HEK293T (cell line): ENCODE results near the gene NDUFC1.

Source experiments
- BHLHE40 ChIP-seq: fragments of 450-650 bp; IDR thresholded peaks from 2 replicates; pipeline ENCODE4 v1.6.1; 2016; ENCODE audit warnings: mild to moderate bottlenecking, moderate library complexity, borderline replicate concordance
- ELF4 ChIP-seq: fragments of 450-650 bp; IDR thresholded peaks from 2 replicates; pipeline ENCODE4 v1.6.1; 2017; ENCODE audit warnings: antibody characterized with exemption
- FOXM1 ChIP-seq: fragments of 450-650 bp; IDR thresholded peaks from 2 replicates; pipeline ENCODE4 v1.6.1; 2017; ENCODE audit warnings: mild to moderate bottlenecking, borderline replicate concordance
- HDGF ChIP-seq: fragments of 450-650 bp; IDR thresholded peaks from 2 replicates; pipeline ENCODE4 v1.6.1; 2017; ENCODE audit warnings: antibody characterized with exemption, borderline replicate concordance
- LEF1 ChIP-seq: fragments of 450-650 bp; IDR thresholded peaks from 2 replicates; pipeline ENCODE4 v1.6.1; 2017; ENCODE audit warnings: mild to moderate bottlenecking, borderline replicate concordance
- SP1 ChIP-seq: fragments of 450-650 bp; IDR thresholded peaks from 2 replicates; pipeline ENCODE4 v1.6.1; 2017
- TF ChIP-seq, protein P1 (sequence below): fragments of 450-650 bp; IDR thresholded peaks from 2 replicates; pipeline ENCODE4 v1.6.1; 2016

DNA sequence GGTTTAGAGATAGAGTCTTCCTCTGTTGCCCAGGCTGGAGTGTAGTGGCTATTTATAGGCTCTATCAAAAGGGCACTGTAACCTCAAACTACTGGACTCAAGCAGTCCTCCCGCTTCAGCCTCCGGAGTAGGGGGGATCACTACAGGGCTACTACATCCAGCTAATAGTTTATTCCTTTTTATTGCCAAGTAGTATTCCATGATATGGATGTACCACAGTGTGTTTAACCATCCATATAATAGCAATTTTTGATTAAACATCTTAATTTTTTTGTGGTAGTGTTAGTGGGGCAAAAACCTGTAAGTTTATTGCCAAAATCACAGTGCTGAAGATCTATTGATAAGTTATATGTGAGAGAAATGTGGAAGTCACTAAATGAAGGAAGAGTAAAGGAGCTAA, 2.6 kb upstream of the NDUFC1 start:
- TF ChIP-seq FOXM1 (no peak), LEF1 (no peak), SP1 (no peak), ELF4 (no peak), BHLHE40 (no peak), HDGF (no peak)
- TF ChIP-seq, protein P1, sequence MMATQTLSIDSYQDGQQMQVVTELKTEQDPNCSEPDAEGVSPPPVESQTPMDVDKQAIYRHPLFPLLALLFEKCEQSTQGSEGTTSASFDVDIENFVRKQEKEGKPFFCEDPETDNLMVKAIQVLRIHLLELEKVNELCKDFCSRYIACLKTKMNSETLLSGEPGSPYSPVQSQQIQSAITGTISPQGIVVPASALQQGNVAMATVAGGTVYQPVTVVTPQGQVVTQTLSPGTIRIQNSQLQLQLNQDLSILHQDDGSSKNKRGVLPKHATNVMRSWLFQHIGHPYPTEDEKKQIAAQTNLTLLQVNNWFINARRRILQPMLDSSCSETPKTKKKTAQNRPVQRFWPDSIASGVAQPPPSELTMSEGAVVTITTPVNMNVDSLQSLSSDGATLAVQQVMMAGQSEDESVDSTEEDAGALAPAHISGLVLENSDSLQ = no peak
